Naive B cell (primary cell): ENCODE data around the gene DUSP16. TPM values are rescaled to one million over a fixed set of nuclear protein-coding genes. Genes with fewer than 3 reads are reported as not detected.
"Not testable (repeated sequence)": the region's sequence is repeated elsewhere in the genome, so short reads cannot be mapped to it uniquely, and the experiment has no call there.

Source experiments
- ATAC-seq, 2 donors: fragments of 150-1000 bp; cut with Tn5 transposase; 2 replicates each; pipeline ENCODE4 v1.10.0; 2021; ENCODE audit warnings: low read depth in 2 of 2, mild to moderate bottlenecking in 2 of 2, moderate library complexity in 2 of 2
- DNase-seq: peaks from one replicate; pipeline ENCODE4 v3.0.0; 2022
- H3K27ac Mint-ChIP-seq, 6 donors: one replicate each; pipeline ENCODE4 v1.8.0; 2020 to 2022; ENCODE audit warnings: mild to moderate bottlenecking in 6 of 6, mixed read lengths in 6 of 6, moderate library complexity in 5 of 6, inconsistent platforms in 2 of 6
- H3K27me3 Mint-ChIP-seq, 3 donors: one replicate each; pipeline ENCODE4 v1.8.0; 2021 to 2022; ENCODE audit warnings: mixed read lengths in 3 of 3, mild to moderate bottlenecking in 1 of 3
- H3K36me3 Mint-ChIP-seq, 2 donors: one replicate each; pipeline ENCODE4 v1.8.0; 2020 to 2022; ENCODE audit warnings: mixed read lengths in 2 of 2, inconsistent platforms in 1 of 2, mild to moderate bottlenecking in 1 of 2
- H3K4me1 Mint-ChIP-seq, 3 donors: one replicate each; pipeline ENCODE4 v1.8.0; 2020 to 2022; ENCODE audit warnings: mixed read lengths in 3 of 3, inconsistent platforms in 1 of 3, mild to moderate bottlenecking in 1 of 3, moderate library complexity in 1 of 3
- H3K4me3 Mint-ChIP-seq, 8 donors: one replicate each; pipeline ENCODE4 v1.8.0; 2020 to 2022; ENCODE audit warnings: mild to moderate bottlenecking in 8 of 8, mixed read lengths in 8 of 8, moderate library complexity in 8 of 8, inconsistent platforms in 2 of 8
- H3K9me3 Mint-ChIP-seq, 7 donors: one replicate each; pipeline ENCODE4 v1.8.0; 2020 to 2022; ENCODE audit warnings: mixed read lengths in 7 of 7, mild to moderate bottlenecking in 5 of 7, inconsistent platforms in 2 of 7, moderate library complexity in 1 of 7
- polyA plus RNA-seq, 6 donors: library from polyadenylated mRNA; unstranded; fragments of 300-500 nt; fragmentation: Illumina TruSeq; gene quantifications; one replicate each; pipeline ENCODE4 v1.2.3, GENCODE V29; 2021; ENCODE audit warnings: low read depth in 6 of 6

DUSP16 gene
- polyA plus RNA-seq, 6 donors from 2014 or later, result 0.26 to 0.90 (median 0.36) TPM; not detected in 2

DNA sequence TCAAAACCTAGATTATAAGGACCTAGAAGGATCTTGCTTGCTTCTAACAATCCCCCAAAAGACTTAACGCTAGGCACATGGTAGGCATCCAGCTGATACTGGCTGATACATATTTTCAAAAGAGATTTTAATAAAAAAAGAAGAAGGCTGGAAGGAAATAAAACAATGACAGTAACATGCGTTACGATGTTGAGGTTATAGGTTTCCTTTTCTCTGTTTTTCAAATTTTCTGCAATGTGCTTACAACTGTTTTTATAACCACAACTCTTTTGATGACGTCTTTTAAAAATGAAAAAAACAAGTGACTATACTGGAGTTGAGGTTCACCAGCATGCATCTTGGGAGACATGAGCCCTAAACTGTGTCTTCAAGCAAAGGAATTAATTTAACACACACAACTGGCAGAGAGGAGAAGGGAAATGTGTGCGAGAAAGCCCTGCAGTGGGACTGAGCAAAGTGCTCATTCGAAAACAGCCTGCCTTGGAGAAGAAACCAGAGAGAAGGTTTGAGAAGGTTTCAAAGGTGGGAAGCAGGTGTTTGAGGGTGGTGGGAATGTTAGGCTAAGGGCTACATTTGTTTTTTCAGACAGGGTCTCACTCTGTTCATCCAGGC lies 80.4 kb downstream of the DUSP16 start:
- no peaks in the 10 kb centered on the region for H3K27me3 Mint-ChIP-seq
- H3K36me3 Mint-ChIP-seq, result peaks cover 0 to 15% of the 10 kb centered on the region in 2 donors
- peak in 1 of 2 donors; percentile 18 for ATAC-seq
- H3K9me3 Mint-ChIP-seq, result no peaks in the 10 kb centered on the region
- H3K27ac Mint-ChIP-seq, result peak overlapping the region in 4 of 6 donors; percentile 47 to 86 (median 74)
- H3K4me3 Mint-ChIP-seq, result no peak overlapping the region
- no peak for DNase-seq
- H3K4me1 Mint-ChIP-seq, result peaks cover 11% of the 10 kb centered on the region in 3 donors

DNA sequence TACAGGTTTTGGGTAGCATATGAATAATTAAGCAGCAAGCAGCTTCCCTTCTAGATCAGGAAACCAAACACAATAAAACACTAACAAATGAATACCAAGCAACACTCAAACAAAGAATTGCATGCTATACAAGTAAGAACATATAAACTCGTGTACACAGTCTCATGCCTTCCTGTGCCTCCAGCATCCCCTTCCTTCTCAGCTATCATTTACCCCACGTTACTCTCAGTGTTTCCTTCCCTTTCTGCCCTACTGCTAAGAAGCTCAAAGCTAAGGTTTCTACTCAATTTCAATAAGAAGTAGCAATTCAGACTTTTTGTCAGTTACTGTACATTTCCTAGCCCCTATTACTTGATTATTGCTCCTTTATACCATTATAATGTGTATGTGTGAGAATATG lies 81.0 kb downstream of the DUSP16 start:
- Mint-ChIP-seq H3K4me1 (peaks cover 11% of the 10 kb centered on the region in 3 donors), H3K27ac (peak overlapping the region in 1 of 6 donors; percentile 77), H3K27me3 (no peaks in the 10 kb centered on the region), H3K9me3 (no peaks in the 10 kb centered on the region), H3K36me3 (peaks cover 0 to 15% of the 10 kb centered on the region in 2 donors), H3K4me3 (no peak overlapping the region)
- DNase-seq, result no peak
- no peak for ATAC-seq

DNA sequence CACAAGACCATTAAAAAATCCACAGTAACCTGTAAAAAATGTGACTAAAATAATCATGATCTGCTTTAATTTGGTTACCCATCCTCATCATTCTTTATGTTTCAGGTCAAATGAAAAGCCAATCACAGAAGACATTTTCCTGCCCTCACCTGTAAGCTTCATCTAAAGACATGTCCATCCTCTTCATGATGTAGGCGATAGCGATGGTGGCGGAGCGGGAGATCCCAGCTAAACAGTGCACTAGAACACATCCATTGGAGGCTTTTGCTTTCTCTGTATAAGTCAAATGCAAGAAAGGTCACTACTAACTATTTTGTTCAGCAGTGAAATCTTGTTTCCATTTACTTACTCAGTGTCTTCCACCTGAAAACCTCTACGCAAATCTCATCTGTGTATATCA lies 82.6 kb downstream of the DUSP16 start:
- DNase-seq (no peak), ATAC-seq (no peak)
- Mint-ChIP-seq H3K27me3 (no peaks in the 10 kb centered on the region), H3K4me1 (peaks cover 11% of the 10 kb centered on the region in 3 donors), H3K36me3 (peaks cover 0 to 15% of the 10 kb centered on the region in 2 donors), H3K9me3 (no peaks in the 10 kb centered on the region), H3K4me3 (no peak overlapping the region), H3K27ac (peak overlapping the region in 1 of 6 donors; percentile 7)

DNA sequence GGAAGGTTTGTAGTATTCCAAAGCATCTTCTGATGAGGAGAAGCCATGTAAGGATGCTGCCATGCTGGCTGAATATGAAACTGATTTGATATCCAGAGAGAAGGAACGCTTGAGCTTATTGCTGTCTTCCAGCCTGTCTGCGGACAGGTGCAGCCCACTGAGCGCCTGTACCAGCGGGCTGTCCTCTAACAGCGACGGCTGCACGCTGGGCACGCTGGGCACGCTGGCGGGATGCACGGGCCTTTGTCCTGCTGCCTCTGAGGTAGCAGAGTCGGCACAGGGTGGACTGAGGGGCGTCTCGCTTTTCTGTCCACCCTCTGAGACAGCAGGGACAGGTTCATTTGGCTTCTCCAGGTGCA lies 85.2 kb downstream of the DUSP16 start:
- no peak overlapping the region for H3K4me3 Mint-ChIP-seq
- H3K4me1 Mint-ChIP-seq, result peaks cover 0 to 4% (median 3%) of the 10 kb centered on the region in 3 donors
- peak overlapping the region in 1 of 6 donors; percentile 5 for H3K27ac Mint-ChIP-seq
- DNase-seq, result no peak
- no peaks in the 10 kb centered on the region for H3K27me3 Mint-ChIP-seq
- no peak for ATAC-seq
- H3K9me3 Mint-ChIP-seq, result no peaks in the 10 kb centered on the region
- H3K36me3 Mint-ChIP-seq, result peaks cover 10 to 21% of the 10 kb centered on the region in 2 donors

DNA sequence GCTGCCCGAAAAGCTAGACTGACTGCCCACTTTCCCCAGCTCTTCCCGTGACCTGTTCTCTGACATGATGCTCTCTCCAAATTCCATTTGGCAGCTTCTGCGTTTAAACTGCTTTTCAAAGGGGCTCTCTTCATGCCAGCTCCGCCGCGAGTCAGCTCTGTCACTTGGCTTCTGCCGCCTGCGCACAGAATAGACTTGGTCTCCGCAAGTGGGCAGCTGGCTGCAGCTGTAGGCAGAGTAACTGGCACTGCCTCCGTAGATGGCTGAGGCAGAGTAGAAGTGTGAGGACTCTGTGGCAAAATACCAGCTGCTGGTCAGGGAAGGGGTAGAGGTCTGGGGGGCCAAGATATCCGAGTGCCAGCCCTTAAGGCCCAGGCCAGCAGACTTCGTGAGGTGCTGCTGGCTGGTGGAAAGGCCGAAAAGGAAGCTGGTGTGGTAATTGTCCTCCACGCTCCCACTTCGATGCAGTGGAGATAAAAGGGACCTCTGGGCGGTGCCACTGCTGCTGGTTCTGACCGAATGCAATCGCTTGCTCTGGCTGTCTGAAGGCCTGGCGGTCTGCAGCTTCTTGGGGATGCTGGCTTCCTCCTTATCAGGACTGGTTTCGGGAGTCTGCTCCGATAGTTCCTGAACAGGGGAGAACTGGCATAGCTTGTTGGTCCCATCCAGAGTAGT lies 85.7 kb downstream of the DUSP16 start:
- DNase-seq, result no peak
- ATAC-seq, result no peak
- Mint-ChIP-seq H3K36me3 (peaks cover 10 to 21% of the 10 kb centered on the region in 2 donors), H3K4me3 (no peak overlapping the region), H3K4me1 (no peaks in the 10 kb centered on the region), H3K27ac (peak overlapping the region in 1 of 6 donors; percentile 61), H3K9me3 (no peaks in the 10 kb centered on the region), H3K27me3 (no peaks in the 10 kb centered on the region)

DNA sequence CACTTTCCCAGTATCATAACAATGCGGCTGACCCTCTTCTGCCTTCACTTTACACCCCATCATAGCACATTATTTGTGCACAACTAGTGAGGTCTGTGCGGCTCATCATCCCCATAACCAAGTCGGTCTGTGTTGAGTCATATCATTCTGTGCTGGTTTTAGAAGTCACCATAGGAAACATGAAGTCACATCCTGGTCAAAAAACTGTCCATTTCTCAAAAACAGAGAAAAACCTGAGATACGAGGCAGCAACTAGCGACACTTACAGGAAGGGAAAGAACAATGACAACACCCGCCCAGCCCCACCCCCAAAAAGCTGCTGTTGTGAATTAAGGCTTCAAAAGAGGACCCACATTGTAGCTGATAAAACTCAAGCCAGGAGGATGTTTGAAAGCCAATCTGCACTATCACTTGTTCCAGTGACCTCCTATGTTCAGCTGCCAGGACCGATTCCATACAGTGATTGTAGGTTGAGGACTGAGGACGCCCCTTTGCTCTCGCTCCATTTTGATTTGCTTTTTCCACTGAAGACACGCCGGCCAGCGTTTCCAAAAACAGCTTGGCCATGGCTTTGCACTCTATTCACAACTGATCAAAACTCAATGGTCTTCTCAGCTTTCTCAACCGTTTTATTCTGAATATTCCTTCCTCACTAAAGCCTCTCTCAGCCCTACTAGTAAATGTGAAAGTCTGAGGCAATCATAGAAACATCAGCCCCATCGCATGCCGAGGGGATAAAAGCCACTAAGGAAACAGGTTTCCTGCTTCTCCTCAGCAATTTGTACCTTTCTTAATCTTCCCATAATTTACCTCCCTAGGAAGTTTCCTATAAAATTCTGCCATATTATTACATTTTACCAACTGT lies 87.5 kb downstream of the DUSP16 start:
- Mint-ChIP-seq H3K4me1 (peaks cover 0 to 11% (median 0%) of the 10 kb centered on the region in 3 donors), H3K27me3 (no peaks in the 10 kb centered on the region), H3K4me3 (no peak overlapping the region), H3K9me3 (peaks cover 0 to 1% (median 0%) of the 10 kb centered on the region in 7 donors), H3K36me3 (peaks cover 18 to 35% of the 10 kb centered on the region in 2 donors), H3K27ac (peak overlapping the region in 2 of 6 donors; percentile 24 to 37)
- DNase-seq, result no peak
- no peak for ATAC-seq

DNA sequence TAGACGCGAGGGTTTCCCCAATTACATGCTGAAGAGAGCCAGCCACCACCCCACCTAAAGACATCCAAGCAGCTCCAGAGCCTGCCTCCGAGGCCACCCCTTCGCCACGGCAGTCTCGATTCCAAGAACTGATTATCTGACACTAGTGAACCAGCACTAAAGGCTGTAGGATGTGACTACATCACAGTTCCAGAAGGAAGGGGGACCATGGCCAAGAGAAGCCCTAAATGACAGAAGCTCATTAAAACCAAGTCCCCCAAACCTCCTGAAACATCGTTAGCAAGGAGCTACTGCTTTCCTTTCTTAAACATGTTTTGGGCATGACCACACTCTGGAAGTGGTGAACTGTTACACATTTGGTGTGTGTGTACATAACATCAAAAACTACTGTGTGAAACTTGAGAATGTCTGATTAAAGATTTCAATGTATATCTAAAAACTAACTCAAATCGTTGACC lies 88.2 kb downstream of the DUSP16 start:
- Mint-ChIP-seq H3K4me3 (no peak overlapping the region), H3K36me3 (peaks cover 21 to 34% of the 10 kb centered on the region in 2 donors), H3K4me1 (peaks cover 0 to 12% (median 0%) of the 10 kb centered on the region in 3 donors), H3K9me3 (peaks cover 0 to 1% (median 0%) of the 10 kb centered on the region in 7 donors), H3K27ac (no peak overlapping the region), H3K27me3 (no peaks in the 10 kb centered on the region)
- no peak for DNase-seq
- ATAC-seq, result no peak

DNA sequence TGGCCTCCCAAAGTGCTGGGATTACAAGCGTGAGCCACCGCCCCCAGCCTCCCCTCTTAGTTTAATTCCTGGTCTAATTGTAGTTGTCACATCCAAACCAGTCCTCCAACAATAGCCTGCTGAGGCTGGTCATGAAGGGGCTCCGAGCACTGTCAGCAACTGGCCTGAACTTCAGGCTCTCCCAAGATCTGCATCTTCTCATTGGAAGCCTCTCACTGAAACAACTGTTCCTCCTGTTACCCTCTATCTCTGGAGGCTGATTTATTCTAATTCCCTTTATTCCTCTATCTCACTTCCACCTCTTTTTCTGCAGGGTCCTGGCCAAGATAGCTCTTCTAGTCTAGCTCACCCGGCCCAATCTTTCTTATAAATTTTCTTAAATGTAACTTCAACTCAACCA lies 89.4 kb downstream of the DUSP16 start:
- no peak overlapping the region for H3K4me3 Mint-ChIP-seq
- H3K4me1 Mint-ChIP-seq, result peaks cover 0 to 12% (median 0%) of the 10 kb centered on the region in 3 donors

DNA sequence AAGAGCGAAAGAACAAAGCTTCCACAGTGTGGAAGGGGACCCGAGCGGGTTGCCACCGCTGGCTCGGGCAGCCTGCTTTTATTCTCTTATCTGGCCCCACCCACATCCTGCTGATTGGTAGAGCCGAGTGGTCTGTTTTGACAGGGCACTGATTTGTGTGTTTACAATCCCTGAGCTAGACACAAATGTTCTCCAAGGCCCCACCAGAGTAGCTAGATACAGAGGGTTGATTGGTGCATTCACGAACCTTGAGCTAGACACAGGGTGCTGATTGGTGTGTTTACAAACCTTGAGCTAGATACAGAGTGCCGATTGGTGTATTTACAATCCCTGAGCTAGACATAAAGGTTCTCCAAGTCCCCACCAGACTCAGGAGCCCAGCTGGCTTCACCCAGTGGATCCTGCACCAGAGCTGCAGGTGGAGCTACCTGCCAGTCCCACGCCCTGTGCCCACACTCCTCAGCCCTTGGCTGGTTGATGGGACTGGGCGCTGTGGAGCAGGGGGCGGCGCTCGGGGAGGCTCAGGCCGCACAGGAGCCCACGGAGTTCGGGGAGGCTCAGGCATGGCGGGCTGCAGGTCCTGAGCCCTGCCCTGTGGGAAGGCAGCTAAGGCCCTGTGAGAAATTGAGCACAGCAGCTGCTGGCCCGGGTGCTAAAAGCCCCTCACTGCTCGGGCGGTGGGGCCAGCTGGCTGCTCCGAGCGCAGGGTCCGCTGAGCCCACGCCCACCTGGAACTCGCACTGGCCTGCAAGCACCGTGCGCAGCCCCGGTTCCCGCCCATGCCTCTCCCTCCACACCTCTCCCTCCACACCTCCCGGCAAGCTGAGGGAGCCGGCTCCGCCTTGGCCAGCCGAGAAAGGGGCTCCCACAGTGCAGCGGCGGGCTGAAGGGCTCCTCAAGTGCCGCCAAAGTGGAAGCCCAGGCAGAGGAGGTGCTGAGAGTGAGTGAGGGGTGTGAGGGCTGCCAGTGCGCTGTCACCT lies 90.4 kb downstream of the DUSP16 start:
- Mint-ChIP-seq H3K4me1 (peaks cover 0 to 12% (median 0%) of the 10 kb centered on the region in 3 donors), H3K36me3 (peaks cover 26 to 31% of the 10 kb centered on the region in 2 donors)
- ATAC-seq, DNase-seq, H3K27ac Mint-ChIP-seq, H3K9me3 Mint-ChIP-seq, H3K27me3 Mint-ChIP-seq, H3K4me3 Mint-ChIP-seq: not testable (repeated sequence)

More for the DNA sequence above, 89.4 kb downstream of the DUSP16 start:
- peaks cover 0 to 1% (median 0%) of the 10 kb centered on the region in 7 donors for H3K9me3 Mint-ChIP-seq
- ATAC-seq (no peak), DNase-seq (no peak)
- no peaks in the 10 kb centered on the region for H3K27me3 Mint-ChIP-seq
- H3K36me3 Mint-ChIP-seq, result peaks cover 28 to 32% of the 10 kb centered on the region in 2 donors
- H3K27ac Mint-ChIP-seq, result no peak overlapping the region

DNA sequence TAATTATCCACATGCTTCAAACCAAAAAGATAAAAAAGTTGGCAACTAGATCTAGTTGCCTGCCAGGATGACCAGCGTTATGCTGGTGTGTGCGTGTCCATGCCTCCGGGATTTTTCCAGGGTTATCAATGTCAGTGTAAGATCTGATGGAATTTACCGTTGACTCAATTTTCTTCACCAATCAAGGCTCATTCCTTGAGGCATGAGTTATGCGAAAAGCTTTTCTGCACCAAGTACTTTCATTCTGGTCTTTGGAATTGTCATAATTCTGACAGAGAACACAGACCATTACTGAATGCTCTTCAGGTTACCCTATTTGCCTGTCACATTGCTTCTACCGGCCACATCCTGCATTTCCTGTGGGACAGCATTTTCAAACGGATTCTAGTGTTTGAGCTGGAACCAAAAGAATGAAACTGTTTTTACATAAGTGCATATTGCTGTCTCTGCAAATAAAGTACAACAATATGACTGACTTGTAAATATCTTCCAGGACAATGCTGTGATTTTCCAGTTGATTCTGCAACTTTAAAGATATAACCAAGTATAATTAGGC lies 91.8 kb downstream of the DUSP16 start:
- Mint-ChIP-seq H3K4me1 (peaks cover 0 to 12% (median 0%) of the 10 kb centered on the region in 3 donors), H3K9me3 (peaks cover 0 to 1% (median 0%) of the 10 kb centered on the region in 7 donors), H3K4me3 (no peak overlapping the region), H3K27ac (peak overlapping the region in 1 of 6 donors; percentile 24), H3K27me3 (no peaks in the 10 kb centered on the region), H3K36me3 (peaks cover 31 to 32% of the 10 kb centered on the region in 2 donors)
- ATAC-seq (no peak), DNase-seq (no peak)

DNA sequence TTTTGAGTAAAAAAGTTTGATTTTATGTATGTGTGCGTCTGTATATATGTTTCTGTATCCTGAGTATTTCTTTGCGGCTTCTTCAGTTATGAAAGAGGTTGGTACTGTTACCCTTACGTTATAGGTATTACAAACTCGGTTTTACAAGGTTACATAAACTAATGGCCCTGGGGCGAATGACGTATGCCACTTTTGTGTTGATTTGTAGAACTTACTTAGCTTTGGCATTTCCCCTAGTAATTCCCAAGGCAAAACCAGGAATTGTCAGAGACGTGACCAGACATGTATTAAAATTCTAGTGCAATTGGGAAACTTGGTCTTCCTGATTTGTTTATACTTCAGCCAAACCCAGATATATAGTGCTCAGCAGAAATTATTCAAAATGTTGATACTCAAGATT lies 93.3 kb downstream of the DUSP16 start:
- H3K9me3 Mint-ChIP-seq, result peaks cover 0 to 1% (median 0%) of the 10 kb centered on the region in 7 donors
- H3K36me3 Mint-ChIP-seq, result peaks cover 31 to 32% of the 10 kb centered on the region in 2 donors
- no peak for DNase-seq
- H3K27me3 Mint-ChIP-seq, result no peaks in the 10 kb centered on the region
- H3K4me1 Mint-ChIP-seq, result peaks cover 0 to 14% (median 2%) of the 10 kb centered on the region in 3 donors
- H3K4me3 Mint-ChIP-seq, result no peak overlapping the region
- no peak for ATAC-seq
- no peak overlapping the region for H3K27ac Mint-ChIP-seq

DNA sequence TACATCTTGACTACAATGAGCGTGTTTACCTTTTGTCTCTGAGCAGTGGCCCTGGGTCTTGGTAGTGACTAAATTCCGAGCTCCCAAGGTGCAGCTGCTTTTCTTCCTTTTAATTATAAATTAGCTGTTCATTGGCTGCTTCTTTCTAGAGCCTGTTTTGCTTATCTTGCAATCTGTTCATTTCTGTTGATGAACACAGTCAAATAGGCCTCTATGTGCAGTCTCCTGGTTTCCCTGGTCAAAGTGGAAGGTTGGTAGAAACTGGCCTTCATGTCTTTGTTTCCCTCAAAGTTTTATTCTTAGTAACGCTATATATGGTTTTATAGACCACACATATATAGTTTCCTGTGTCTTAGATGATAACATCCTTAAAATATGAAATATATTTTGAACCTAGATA lies 94.1 kb downstream of the DUSP16 start:
- H3K36me3 Mint-ChIP-seq, result peaks cover 29 to 32% of the 10 kb centered on the region in 2 donors
- H3K4me3 Mint-ChIP-seq, result no peak overlapping the region
- peaks cover 0 to 17% (median 2%) of the 10 kb centered on the region in 3 donors for H3K4me1 Mint-ChIP-seq

More for the DNA sequence above, 94.1 kb downstream of the DUSP16 start:
- Mint-ChIP-seq H3K9me3 (peaks cover 0 to 1% (median 0%) of the 10 kb centered on the region in 7 donors), H3K27me3 (no peaks in the 10 kb centered on the region), H3K27ac (no peak overlapping the region)
- ATAC-seq (no peak), DNase-seq (no peak)
